B cell (primary cell): Measurements from ENCODE around the gene CRYBA1. TPM values are rescaled to one million over a fixed set of nuclear protein-coding genes. Genes with fewer than 3 reads are reported as not detected.

ENCODE experiments used
- ATAC-seq: fragments of 200-7000 bp; cut with Tn5 transposase; one replicate; pipeline ENCODE4 v1.10.0; 2021; ENCODE audit warnings: low read depth, mild to moderate bottlenecking, moderate number of reproducible peaks, moderate library complexity
- CTCF ChIA-PET: fragments of 350-600 bp; sonication (Branson Sonifier 250); formaldehyde crosslinking; loops from one replicate; lab custom pipeline; 2021; ENCODE audit warnings: antibody characterized with exemption, inconsistent platforms; lab: Charles Lee
- POLR2A ChIA-PET: fragments of 350-600 bp; sonication (Branson Sonifier 250); formaldehyde crosslinking; loops from one replicate; lab custom pipeline; 2021; ENCODE audit warnings: antibody characterized with exemption; lab: Charles Lee
- DNase-seq: peaks from one replicate; pipeline ENCODE4 v3.0.0; 2013
- H2AFZ ChIP-seq: 2 replicates; pipeline ENCODE4 v1.6.1; 2012; ENCODE audit warnings: mild to moderate bottlenecking, low read depth, low read length; ENCODE audit not compliant: insufficient read depth, poor library complexity, severe bottlenecking
- H3K27ac ChIP-seq, 2 donors: 1 replicate in 1 of 2; 2 replicates in 1 of 2; pipeline ENCODE4 v1.5.1; 2012 to 2013; ENCODE audit warnings: low read length in 2 of 2, mild to moderate bottlenecking in 2 of 2, moderate library complexity in 1 of 2
- H3K27me3 ChIP-seq, 4 experiments: fragments of 200-600 bp in 1 of 4; sonication (generic) in 1 of 4; replicated peaks in 1 of 4; 1 replicate in 2 of 4; 2 replicates in 2 of 4; pipeline versions ENCODE4 v1.6.1 to v1.7.0; 2013 to 2016; ENCODE audit warnings: low read length in 3 of 4, mild to moderate bottlenecking in 2 of 4, mixed read lengths in 1 of 4, moderate library complexity in 1 of 4; ENCODE audit not compliant: insufficient read depth in 4 of 4, control insufficient read depth in 3 of 4; ENCODE audit errors: control extremely low read depth in 1 of 4
- H3K36me3 ChIP-seq, 2 experiments: replicated peaks in 1 of 2; 1 replicate in 1 of 2; 2 replicates in 1 of 2; pipeline versions ENCODE4 v1.6.1 to v1.7.1; 2013; ENCODE audit warnings: low read length in 1 of 2; ENCODE audit not compliant: insufficient read depth in 2 of 2, control insufficient read depth in 1 of 2; ENCODE audit errors: control extremely low read depth in 1 of 2, extremely low read depth in 1 of 2
- H3K4me1 ChIP-seq, 2 donors: fragments of 200-600 bp in 1 of 2; sonication (generic) in 1 of 2; 1 replicate in 1 of 2; 2 replicates in 1 of 2; pipeline versions ENCODE4 v1.5.1 to v1.6.1; 2013 to 2017; ENCODE audit warnings: low read length in 2 of 2; ENCODE audit not compliant: control insufficient read depth in 2 of 2, insufficient read depth in 2 of 2
- H3K4me2 ChIP-seq: replicated peaks from 2 replicates; pipeline ENCODE3; 2012; ENCODE audit warnings: mild to moderate bottlenecking, low read depth, low read length; ENCODE audit not compliant: poor library complexity, severe bottlenecking
- H3K4me3 ChIP-seq, 5 experiments: fragments of 200-600 bp in 1 of 5; sonication (generic) in 1 of 5; 1 replicate in 3 of 5; 2 replicates in 2 of 5; pipeline versions ENCODE4 v1.5.1 to v1.7.0; 2011 to 2016; ENCODE audit warnings: low read length in 4 of 5, mild to moderate bottlenecking in 4 of 5, low read depth in 2 of 5, control low read depth in 1 of 5, moderate library complexity in 1 of 5; ENCODE audit not compliant: insufficient read depth in 1 of 5; ENCODE audit errors: control extremely low read depth in 1 of 5, extremely low read depth in 1 of 5
- H3K79me2 ChIP-seq: fragments of 200-600 bp; sonication (generic); one replicate; pipeline ENCODE4 v1.6.0; 2016; ENCODE audit warnings: low read length; ENCODE audit not compliant: control insufficient read depth, insufficient read depth
- H3K9ac ChIP-seq: fragments of 200-600 bp; sonication (generic); 2 replicates; pipeline ENCODE4 v1.6.1; 2017; ENCODE audit warnings: mild to moderate bottlenecking, low read length, moderate library complexity
- H3K9me3 ChIP-seq, 3 donors: one replicate each; pipeline versions ENCODE4 v1.6.1 to v1.7.1; 2013; ENCODE audit warnings: low read length in 2 of 3; ENCODE audit not compliant: control insufficient read depth in 2 of 3, insufficient read depth in 1 of 3; ENCODE audit errors: control extremely low read depth in 1 of 3
- H4K20me1 ChIP-seq: 2 replicates; pipeline ENCODE4 v1.6.0; 2012; ENCODE audit warnings: mild to moderate bottlenecking, low read length; ENCODE audit not compliant: insufficient read depth, control insufficient read depth, poor library complexity, severe bottlenecking
- H3K27ac Mint-ChIP-seq: one replicate; pipeline ENCODE4 v1.8.0; 2021; ENCODE audit warnings: mixed read lengths
- H3K27me3 Mint-ChIP-seq: one replicate; pipeline ENCODE4 v1.8.0; 2021; ENCODE audit warnings: mixed read lengths
- H3K4me1 Mint-ChIP-seq: one replicate; pipeline ENCODE4 v1.8.0; 2021; ENCODE audit warnings: mixed read lengths
- H3K4me3 Mint-ChIP-seq: one replicate; pipeline ENCODE4 v1.8.0; 2021; ENCODE audit warnings: mixed read lengths
- H3K9me3 Mint-ChIP-seq: one replicate; pipeline ENCODE4 v1.8.0; 2022; ENCODE audit warnings: mixed read lengths; ENCODE audit not compliant: insufficient read depth
- EZH2 ChIP-seq: IDR thresholded peaks from 2 replicates; pipeline ENCODE4 v1.6.1; 2012; ENCODE audit warnings: borderline replicate concordance, low read depth, mild to moderate bottlenecking, moderate library complexity, low read length; ENCODE audit not compliant: insufficient read depth, poor library complexity, severe bottlenecking
- WGBS: methylation state at CpG from one replicate; pipeline ENCODE4 v1.1.5; 2013; ENCODE audit warnings: missing lambda C conversion rate; ENCODE audit not compliant: insufficient coverage; 5-methylcytosine and 5-hydroxymethylcytosine counted together
- intact Hi-C: fragments of 100-400 bp; cut with micrococcal nuclease; formaldehyde crosslinking; loops from one replicate; pipeline ENCODE4 v1.10.0; 2022
- polyA plus RNA-seq: library from polyadenylated mRNA; depleted of rRNA; stranded (reverse); fragments of >200 nt; gene quantifications from 2 replicates; pipeline ENCODE4 v1.2.3, GENCODE V29; 2012
- total RNA-seq, 2 donors: library from RNA; stranded (reverse); fragments of 120-200 nt in 1 of 2; gene quantifications; 1 replicate in 1 of 2; 2 replicates in 1 of 2; pipeline versions ENCODE4 v1.2.3 to v1.2.4, GENCODE V29; 2013 to 2022
- TF ChIP-seq, protein P1 (sequence below): fragments of 200-600 bp; IDR thresholded peaks from one replicate; pipeline ENCODE4 v1.8.0; 2022; ENCODE audit warnings: antibody characterized with exemption, mild to moderate bottlenecking

The CRYBA1 gene
- total and polyA plus RNA-seq, 2 donors (not counting 1 experiment from before 2014, with no cell fraction given): not detected

DNA sequence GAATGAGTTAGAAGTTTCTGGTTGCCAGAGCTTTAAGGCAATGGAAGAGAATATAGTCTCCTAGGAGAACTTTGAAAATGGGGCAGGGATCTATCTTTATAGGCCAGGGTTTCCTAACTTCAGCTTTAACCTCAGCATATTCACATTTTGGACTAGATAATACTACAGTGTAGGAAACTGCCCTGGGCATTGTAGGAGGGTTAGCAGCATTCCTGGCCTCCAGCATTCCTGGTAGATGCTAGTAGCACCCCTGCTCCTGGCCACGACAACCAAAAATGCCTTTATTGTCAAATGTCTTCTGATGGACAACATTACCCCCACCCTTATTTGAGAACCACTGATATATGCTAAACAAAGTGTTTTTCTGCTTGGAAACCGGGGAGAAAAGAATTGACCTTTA is 38.7 kb upstream of the CRYBA1 start:
- intact Hi-C loops: no loop called here
- no peak overlapping the region for H3K27ac Mint-ChIP-seq
- no peaks in the 10 kb centered on the region for H3K4me1 Mint-ChIP-seq
- Histone ChIP-seq H3K9ac (no peak overlapping the region), H3K4me1 (peaks cover 0 to 2% of the 10 kb centered on the region in 2 donors), H3K9me3 (no peaks in the 10 kb centered on the region), H3K4me3 (no peak overlapping the region), H2AFZ (no peak overlapping the region), H3K36me3 (no peaks in the 10 kb centered on the region), H3K4me2 (no peak overlapping the region), H3K27me3 (no peaks in the 10 kb centered on the region), H3K27ac (no peak overlapping the region), H3K79me2 (no peaks in the 10 kb centered on the region), H4K20me1 (no peaks in the 10 kb centered on the region)
- TF ChIP-seq EZH2: no peak
- TF ChIP-seq, protein P1, sequence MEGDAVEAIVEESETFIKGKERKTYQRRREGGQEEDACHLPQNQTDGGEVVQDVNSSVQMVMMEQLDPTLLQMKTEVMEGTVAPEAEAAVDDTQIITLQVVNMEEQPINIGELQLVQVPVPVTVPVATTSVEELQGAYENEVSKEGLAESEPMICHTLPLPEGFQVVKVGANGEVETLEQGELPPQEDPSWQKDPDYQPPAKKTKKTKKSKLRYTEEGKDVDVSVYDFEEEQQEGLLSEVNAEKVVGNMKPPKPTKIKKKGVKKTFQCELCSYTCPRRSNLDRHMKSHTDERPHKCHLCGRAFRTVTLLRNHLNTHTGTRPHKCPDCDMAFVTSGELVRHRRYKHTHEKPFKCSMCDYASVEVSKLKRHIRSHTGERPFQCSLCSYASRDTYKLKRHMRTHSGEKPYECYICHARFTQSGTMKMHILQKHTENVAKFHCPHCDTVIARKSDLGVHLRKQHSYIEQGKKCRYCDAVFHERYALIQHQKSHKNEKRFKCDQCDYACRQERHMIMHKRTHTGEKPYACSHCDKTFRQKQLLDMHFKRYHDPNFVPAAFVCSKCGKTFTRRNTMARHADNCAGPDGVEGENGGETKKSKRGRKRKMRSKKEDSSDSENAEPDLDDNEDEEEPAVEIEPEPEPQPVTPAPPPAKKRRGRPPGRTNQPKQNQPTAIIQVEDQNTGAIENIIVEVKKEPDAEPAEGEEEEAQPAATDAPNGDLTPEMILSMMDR: no peak
- ChIA-PET CTCF (interaction anchor here (1.1 to 3.0 kb wide), 3 partner anchors 9 to 60 kb away, joined by 3 to 13 read pairs (median 7); no protein-coding TSS in a partner anchor), POLR2A (interaction anchor here (1.2 kb wide), 1 partner anchor 59 kb away, joined by 3 read pairs; no protein-coding TSS in a partner anchor)
- H3K9me3 Mint-ChIP-seq: no peaks in the 10 kb centered on the region
- DNase-seq: no peak
- 100% methylated on average over 1 of the region's 2 CpGs for WGBS
- H3K27me3 Mint-ChIP-seq: peaks cover 4% of the 10 kb centered on the region
- H3K4me3 Mint-ChIP-seq: no peak overlapping the region
- ATAC-seq: no peak

DNA sequence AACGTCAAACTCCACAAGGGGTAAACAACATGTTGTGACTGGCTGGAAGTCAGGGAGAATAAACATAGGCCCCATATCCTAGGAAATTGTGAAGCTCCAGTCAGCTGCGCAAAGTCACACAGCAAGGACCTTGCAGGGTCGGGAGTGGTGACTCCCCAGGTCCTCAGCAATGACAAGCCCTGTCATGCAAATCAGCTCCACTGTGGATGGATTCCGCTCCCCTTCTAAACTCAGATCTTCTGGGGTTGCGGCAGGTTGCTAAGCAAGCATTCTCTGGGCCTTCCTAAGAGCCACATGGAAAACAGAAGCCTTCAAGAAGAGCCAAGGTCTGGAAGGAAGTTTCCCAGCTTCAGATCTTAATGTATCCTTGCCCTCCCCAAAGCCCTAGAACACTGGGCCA is 37.6 kb upstream of the CRYBA1 start:
- H3K27me3 ChIP-seq: no peaks in the 10 kb centered on the region
- Mint-ChIP-seq H3K27ac (no peak overlapping the region), H3K9me3 (no peaks in the 10 kb centered on the region), H3K4me3 (no peak overlapping the region), H3K4me1 (no peaks in the 10 kb centered on the region), H3K27me3 (peaks cover 2% of the 10 kb centered on the region)
- no peaks in the 10 kb centered on the region for H4K20me1 ChIP-seq
- H3K9ac ChIP-seq: no peak overlapping the region
- H3K4me1 ChIP-seq: peaks cover 0 to 5% of the 10 kb centered on the region in 2 donors
- H3K9me3 ChIP-seq: no peaks in the 10 kb centered on the region
- H3K4me3 ChIP-seq: no peak overlapping the region
- POLR2A ChIA-PET: no interaction called here
- TF ChIP-seq EZH2: no peak
- TF ChIP-seq, protein P1: no peak
- H3K79me2 ChIP-seq: no peaks in the 10 kb centered on the region
- H3K4me2 ChIP-seq: no peak overlapping the region
- H3K36me3 ChIP-seq: no peaks in the 10 kb centered on the region
- intact Hi-C loops: no loop called here
- no peak for ATAC-seq
- DNase-seq: no peak
- no peak overlapping the region for H2AFZ ChIP-seq
- 91% methylated on average over 4 of the region's 5 CpGs for WGBS
- no peak overlapping the region for H3K27ac ChIP-seq
- CTCF ChIA-PET: interaction anchor here (1.4 to 14.8 kb wide), 4 partner anchors 10 to 85 kb away, joined by 3 to 304 read pairs (median 8); no protein-coding TSS in a partner anchor
